Daoy (cell line): Measurements from ENCODE around the gene PRTN3. TPM values are rescaled to one million over a fixed set of nuclear protein-coding genes. Genes with fewer than 3 reads are reported as not detected.
A peak's percentile ranks its signal among the peaks of the same experiment; 100 is the strongest.
"Not testable (repeated sequence)": the region's sequence is repeated elsewhere in the genome, so short reads cannot be mapped to it uniquely, and the experiment has no call there.

Source experiments
- DNase-seq: peaks from one replicate; pipeline ENCODE4 v3.0.0-alpha.2; 2015; ENCODE audit warnings: low read depth
- total RNA-seq: library from RNA; depleted of rRNA; stranded (reverse); fragments of >200 nt; shearing (Covaris generic); gene quantifications from 2 replicates; pipeline ENCODE4 v1.2.3, GENCODE V29; 2014

Gene PRTN3
- total RNA-seq, 1 experiment from 2014 or later = not detected

DNA sequence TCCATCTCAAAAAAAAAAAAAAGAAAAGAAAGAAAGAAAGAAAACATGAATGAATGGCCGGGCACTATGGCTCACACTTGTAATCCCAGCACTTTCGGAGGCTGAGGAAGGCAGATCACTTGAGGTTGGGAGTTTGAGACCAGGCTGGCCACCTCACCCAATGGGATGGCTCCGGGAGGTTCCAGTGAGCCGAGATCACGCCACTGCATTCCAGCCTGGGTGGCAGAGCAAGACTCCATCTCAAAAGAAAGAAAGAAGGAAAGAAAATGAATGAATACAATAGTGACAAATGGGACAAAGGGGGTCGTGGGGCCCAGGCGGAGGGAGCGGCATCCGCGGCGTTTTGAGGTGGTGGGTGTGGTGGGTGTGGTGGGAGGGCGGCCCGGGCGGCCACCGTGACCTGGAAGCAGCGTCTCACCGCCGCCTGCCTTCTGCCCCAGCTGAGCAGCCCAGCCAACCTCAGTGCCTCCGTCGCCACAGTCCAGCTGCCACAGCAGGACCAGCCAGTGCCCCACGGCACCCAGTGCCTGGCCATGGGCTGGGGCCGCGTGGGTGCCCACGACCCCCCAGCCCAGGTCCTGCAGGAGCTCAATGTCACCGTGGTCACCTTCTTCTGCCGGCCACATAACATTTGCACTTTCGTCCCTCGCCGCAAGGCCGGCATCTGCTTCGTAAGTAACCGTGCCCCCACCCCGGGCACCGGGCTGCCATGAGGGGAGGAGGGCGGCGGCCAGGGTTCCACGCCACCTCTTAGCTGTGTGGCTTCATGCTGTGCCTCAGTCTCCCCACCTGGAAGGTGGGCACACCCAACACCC lies 5.1 kb downstream of the PRTN3 start:
- DNase-seq = no peak

DNA sequence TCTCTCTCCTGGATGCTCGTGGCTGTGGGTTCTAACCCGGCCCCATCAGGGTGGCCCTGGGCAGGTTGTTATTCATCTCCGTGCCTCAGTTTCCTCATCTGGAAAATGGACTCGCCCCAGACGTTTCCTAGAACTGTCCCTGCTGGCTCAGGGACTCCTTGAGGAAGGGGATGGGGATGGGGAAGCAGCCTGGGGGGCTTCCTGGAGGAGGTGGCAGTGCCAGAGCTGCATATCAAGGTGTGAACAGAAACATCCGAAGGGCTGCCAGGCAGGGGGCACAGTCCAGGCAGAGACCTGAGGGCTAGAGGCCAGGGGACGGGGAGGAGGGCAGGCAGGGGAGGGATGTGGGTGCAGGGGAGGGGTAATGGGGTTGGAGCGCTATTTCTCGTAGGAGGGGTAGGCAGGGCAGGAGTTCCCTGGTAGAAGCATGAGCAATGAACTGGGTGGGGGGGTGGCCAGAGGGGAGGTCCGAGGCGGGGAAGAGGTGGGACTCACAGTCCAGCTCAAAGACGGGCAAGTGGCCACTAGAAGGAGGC lies 7.7 kb downstream of the PRTN3 start:
- DNase-seq = no peak

DNA sequence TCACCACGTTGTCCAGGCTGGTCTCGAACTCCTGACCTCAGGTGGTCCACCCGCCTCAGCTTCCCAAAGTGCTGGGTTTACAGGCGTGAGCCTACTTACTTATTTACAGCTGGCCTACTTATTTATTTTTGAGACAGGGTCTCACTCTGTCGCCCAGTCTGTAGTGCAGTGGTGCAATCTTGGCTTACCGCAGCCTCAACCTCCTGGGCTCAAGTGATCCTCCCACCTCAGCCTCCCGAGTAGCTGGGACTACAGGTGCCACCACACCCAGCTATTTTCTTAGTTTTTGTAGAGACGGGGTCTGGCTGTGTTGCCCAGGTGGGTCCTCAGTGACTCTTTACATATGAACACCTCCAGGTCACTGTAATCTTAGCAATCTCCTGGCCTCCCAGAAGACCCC lies 8.4 kb downstream of the PRTN3 start:
- not testable (repeated sequence) for DNase-seq

DNA sequence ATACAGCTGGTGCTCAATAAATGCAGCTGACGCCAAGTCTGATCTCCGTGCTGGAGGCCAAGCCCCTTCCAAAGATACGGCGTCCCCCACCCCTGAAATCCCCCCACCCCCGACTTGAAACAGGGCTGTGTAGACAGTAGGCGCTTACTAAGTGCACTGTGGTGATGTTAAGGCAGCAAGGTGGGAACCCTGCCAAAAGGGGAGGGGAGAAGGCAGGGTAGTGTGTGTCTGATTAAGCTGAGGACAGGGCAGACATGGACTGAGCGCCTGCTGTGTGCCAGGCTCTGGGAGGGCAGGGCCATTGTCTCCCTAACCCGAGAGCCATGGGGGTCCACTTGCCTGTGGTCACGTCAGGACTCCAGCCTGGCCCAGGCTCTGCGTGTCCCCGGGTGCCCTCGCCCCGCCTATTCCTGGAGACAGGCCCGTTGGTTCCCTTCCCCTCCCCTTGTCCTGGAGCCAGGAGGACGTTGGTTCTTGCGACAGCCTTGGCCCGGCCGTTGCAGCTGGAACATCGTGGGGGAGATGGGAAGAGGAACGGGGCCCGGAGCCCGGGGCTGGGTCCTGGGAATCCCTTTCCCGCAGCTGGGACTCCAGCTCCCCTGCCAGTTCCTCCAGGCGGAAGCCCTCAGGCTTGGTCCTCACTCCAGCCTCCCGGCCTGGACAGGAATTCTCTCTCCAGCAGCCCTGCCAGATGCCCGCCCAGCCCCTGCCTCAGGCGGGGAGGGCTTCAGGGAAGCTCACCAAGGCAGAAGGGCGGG lies 9.6 kb downstream of the PRTN3 start:
- DNase-seq = peak; percentile 75

DNA sequence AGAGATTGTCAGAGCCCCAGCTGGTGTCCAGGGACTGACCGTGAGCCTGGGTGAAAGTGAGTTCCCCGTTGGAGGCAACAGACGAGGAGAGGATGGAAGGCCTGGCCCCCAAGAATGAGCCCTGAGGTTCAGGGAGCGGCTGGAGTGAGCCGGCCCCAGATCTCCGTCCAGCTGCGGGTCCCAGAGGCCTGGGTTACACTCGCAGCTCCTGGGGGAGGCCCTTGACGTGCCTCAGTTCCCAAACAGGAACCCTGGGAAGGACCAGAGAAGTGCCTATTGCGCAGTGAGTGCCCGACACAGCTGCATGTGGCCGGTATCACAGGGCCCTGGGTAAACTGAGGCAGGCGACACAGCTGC lies 10.2 kb downstream of the PRTN3 start:
- no peak for DNase-seq

DNA sequence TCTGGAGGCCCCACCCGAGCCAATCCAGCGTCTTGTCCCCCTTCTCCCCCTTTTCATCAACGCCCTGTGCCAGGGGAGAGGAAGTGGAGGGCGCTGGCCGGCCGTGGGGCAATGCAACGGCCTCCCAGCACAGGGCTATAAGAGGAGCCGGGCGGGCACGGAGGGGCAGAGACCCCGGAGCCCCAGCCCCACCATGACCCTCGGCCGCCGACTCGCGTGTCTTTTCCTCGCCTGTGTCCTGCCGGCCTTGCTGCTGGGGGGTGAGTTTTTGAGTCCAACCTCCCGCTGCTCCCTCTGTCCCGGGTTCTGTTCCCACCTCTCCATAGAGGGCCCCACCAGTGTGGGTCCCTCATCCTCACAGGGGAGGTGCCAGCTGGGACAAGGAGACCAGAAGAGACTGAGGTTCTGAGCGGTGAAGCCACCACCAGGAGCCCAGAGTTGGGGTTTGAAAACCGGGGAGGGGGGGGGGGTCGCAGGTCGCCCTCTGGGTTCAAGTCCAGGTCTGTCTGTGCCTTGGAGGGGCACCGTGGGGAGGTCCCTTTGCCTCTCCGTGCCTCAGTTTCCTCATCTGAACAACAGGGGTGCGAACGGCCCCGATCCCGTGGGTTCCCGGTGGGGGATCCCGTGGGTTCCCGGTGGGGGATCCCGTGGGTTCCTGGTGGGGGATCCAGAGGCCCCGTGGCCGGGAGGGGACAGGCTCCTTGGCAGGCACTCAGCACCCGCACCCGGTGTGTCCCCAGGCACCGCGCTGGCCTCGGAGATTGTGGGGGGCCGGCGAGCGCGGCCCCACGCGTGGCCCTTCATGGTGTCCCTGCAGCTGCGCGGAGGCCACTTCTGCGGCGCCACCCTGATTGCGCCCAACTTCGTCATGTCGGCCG lies 11.6 kb downstream of the PRTN3 start, which contains the start of gene ELANE:
ELANE (plus strand) TSS at position 168 of the 878 bp plus-strand sequence; CDS start at position 194, 26 bp downstream.
- no peak for DNase-seq

DNA sequence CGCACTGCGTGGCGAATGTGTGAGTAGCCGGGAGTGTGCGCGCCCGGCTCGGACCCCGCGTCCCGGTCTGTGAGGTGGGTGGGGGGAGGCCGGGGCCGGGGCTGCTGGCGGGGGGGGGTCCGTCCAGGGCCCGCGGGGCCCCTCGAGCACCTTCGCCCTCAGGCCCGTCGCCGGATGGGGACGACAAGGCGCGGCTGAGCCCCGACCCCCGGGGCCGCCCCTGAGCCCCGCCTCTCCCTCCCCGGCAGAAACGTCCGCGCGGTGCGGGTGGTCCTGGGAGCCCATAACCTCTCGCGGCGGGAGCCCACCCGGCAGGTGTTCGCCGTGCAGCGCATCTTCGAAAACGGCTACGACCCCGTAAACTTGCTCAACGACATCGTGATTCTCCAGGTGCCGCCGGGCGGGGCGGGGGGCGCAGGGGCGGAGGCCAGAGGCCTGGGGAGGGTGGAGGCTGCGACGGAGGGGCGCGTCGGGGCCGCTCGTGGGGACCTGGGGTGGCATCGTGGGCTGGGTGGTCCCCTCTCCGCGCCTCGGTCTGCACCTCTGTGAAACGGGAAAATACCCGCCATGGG lies 12.3 kb downstream of the PRTN3 start:
- DNase-seq = no peak

DNA sequence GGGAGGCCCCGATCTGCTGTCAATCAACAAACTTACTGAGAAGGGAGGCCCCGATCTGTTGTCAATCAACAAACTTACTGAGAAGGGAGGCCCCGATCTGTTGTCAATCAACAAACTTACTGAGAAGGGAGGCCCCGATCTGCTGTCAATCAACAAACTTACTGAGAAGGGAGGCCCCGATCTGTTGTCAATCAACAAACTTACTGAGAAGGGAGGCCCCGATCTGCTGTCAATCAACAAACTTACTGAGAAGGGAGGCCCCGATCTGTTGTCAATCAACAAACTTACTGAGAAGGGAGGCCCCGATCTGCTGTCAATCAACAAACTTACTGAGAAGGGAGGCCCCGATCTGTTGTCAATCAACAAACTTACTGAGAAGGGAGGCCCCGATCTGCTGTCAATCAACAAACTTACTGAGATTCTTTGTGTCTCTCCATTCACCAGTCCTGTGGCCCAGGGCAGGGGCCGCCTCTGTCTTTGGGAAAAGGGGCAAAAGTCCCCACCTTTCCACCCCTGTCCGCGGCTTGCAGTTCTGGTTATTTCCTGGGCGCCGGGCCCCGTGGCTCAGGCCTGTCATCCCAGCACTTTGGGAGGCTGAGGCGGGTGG lies 12.9 kb downstream of the PRTN3 start:
- DNase-seq = not testable (repeated sequence)

DNA sequence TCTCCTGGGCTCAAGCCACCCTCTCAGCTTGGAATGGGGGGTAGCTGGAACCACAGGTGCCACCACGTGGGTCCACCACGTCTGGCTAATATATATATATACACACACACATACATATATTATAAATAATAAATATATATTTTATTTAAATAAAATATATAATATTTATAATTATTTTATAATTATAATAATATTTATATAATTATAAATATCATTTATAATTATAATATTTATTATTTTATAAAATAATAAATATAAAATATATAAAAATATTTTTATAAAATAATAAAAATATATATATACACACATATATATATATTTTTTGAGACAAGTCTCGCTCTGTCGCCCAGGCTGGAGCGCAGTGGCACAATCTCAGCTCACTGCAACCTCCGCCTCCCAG lies 13.8 kb downstream of the PRTN3 start:
- no peak for DNase-seq

DNA sequence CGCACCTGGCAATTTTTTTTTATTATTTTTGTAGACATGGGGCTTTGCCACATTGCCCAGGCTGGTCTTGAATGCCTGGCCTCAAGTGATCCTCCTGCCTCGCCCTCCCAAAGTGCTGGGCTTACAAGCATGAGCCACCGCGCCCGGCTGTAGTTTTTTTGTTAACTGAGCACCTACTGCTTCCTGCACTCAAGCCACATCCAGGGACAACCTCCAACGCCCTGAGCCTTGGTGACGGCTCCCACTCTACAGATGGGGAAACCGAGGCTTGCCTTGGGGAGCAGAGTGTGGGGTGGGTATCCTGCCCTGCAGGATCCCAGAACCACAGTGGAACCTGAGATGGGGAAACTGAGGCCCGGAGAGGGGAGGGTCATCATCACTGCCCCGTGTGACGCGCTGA lies 14.3 kb downstream of the PRTN3 start:
- DNase-seq = no peak

DNA sequence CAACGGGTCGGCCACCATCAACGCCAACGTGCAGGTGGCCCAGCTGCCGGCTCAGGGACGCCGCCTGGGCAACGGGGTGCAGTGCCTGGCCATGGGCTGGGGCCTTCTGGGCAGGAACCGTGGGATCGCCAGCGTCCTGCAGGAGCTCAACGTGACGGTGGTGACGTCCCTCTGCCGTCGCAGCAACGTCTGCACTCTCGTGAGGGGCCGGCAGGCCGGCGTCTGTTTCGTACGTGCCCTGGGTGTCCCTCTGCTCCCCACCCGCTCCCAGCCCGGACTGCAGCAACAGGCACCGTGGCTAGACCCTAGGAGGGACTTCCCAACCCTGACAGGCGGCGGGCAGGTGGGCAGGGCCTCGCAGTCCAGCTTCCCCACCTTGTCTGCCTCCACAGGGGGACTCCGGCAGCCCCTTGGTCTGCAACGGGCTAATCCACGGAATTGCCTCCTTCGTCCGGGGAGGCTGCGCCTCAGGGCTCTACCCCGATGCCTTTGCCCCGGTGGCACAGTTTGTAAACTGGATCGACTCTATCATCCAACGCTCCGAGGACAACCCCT lies 14.8 kb downstream of the PRTN3 start:
- DNase-seq = no peak

DNA sequence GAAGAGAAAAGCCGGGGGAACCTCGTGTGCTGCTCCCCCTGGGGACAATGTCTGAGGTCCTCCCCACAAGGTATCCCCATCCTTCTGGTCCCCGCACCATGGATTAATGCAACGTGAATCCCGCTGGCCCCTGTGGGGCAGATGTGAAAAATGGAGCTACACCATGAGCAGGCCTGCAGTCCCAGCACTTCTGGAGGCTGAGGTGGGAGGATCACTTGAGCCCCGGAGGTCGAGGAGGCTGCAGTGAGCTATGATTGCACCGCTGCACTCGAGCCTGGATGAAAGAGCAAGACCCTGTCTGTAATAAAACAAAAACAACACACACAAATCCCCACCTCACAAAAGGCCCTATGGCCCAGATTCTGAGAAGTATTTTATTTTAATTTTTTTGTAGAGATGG lies 17.5 kb downstream of the PRTN3 start:
- DNase-seq = no peak

DNA sequence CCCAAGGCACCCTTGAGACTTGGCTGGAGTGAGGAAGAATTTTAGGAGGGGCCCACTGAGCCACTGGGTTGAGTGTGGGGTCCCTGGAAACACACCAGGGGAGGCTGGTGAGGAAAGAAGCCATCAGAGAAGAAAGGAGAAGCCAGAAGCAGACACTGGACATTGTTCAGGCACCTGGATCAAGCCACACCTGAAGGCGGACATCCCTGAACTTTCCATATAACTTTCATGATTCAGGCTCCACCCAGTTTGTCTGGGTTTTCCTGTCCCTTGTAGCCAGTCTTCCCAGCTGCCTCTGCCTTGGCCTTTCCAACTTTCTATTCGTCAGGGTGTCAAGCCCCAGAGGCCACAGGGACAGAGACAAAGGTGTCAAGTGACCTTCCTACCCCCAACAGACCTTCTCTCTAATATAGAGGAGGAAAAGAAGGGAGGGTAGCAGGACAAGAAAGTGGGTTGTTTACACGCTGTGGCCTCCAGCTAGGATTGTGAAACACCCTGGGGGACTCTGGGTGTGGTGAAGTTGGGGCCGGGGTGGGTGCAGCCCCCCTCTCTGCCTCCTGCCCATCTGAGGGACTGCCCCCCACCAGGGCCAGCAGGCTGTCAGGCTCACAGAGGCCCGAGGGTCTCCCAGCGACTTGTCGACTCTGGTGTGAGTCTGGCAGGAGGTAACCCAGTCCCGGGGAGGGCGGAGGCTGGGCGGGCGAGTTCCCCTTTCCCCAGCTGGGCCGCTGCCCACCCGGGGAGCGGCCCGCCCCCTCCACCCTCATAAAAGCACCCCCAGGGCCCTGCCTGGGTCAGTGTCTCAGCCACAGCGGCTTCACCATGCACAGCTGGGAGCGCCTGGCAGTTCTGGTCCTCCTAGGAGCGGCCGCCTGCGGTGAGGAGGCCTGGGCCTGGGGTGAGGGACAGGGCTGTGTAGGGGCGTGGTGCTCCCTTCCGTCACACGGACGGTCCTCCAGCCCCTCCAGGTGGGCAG lies 18.4 kb downstream of the PRTN3 start, which contains the start of gene CFD:
CFD (plus strand) TSS at position 797 of the 976 bp plus-strand sequence; CDS start at position 823, 26 bp downstream.
- peak; percentile 47 for DNase-seq

DNA sequence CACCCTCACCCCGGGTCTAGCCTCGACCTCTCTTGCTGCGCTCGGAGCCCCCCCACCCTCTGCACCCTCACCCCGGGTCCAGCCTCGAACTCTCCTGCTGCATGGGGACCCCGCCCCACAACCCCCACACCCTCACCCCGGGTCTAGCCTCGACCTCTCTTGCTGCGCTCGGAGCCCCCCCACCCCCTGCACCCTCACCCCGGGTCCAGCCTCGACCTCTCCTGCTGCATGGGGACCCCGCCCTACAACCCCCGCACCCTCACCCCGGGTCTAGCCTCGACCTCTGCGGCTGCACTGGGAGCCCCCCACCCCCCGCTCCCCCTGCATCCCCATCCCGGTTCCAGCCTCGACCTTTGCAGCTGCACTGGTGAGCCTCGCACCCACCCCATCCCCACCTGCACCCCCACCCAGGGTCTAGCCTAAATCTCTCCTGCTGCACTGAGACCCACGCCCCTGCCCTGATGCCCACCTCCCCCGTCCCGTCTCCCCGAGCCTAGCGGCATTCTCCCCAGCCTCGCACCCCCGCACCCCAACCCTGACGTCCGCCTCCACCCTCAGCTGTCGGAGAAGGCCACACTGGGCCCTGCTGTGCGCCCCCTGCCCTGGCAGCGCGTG lies 20.4 kb downstream of the PRTN3 start:
- no peak for DNase-seq

DNA sequence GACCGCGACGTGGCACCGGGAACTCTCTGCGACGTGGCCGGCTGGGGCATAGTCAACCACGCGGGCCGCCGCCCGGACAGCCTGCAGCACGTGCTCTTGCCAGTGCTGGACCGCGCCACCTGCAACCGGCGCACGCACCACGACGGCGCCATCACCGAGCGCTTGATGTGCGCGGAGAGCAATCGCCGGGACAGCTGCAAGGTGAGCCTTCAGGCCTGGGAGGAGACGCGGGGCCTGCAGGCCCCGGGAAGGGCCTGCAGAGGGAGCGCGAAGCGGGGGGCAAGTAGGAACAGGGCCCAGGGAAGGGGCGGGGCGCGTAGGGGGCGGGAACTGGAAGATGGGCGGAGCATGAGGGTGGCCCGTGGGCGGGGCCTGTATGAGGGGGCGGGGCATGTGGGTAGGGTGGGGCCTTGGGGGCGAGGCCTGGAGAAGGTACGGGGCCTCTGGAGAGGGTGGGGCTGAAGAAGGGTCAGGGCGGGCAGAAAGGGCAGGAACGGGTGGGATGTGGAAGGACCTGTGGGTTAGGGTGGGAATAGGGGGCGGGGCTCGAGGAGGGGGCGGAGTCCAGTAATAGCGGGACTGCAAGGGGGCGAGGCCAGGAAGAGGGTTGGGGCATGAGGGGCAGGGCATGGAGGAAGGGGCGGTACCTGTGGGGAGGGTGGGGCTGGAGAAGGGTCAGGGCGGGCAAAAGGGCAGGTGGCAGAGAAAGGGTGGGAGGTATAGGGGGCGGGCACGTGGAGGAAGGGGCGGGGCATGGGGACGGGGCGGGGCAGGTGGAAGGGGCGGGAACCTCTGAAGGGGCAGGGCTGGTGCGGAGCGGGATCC lies 21.2 kb downstream of the PRTN3 start:
- DNase-seq = peak; percentile 83

DNA sequence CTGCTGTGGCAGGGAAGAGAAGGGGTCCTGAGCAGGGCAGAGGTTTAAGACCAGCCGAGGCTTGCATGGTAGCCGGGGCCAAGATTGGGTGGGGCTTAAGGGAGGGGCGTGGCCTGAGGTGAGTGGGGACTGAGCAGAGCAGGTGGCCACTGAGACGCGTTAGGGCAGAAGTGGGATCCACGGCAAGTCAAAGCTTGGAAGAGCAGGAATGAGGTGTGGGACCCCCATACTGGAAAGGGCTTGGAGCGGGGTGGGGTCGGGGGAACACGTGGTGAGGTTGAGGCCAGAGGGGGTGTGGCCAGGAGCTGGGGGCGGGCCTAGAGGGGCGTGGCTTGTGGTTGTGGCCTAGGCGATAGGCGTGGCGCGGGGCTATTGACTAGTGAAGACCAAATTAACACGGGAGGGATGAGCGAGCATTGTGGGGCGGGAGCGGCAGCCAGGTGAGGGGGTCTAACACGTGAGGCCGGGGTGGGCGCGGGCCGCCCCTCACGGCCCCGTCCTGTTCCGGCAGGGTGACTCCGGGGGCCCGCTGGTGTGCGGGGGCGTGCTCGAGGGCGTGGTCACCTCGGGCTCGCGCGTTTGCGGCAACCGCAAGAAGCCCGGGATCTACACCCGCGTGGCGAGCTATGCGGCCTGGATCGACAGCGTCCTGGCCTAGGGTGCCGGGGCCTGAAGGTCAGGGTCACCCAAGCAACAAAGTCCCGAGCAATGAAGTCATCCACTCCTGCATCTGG lies 21.9 kb downstream of the PRTN3 start:
- DNase-seq = peak; percentile 81

DNA sequence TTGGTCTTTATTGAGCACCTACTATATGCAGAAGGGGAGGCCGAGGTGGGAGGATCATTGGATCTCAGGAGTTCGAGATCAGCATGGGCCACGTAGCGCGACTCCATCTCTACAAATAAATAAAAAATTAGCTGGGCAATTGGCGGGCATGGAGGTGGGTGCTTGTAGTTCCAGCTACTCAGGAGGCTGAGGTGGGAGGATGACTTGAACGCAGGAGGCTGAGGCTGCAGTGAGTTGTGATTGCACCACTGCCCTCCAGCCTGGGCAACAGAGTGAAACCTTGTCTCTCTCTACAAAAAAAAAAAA lies 22.5 kb downstream of the PRTN3 start:
- no peak for DNase-seq
